AG10803 (cell line): ENCODE measurements around the gene ITGB6.

Experiments used
- DNase-seq: peaks from one replicate; pipeline ENCODE4 v3.0.0; 2010; ENCODE audit warnings: low read depth
- H3K4me3 ChIP-seq: 2 replicates; pipeline ENCODE4 v1.5.1; 2011; ENCODE audit warnings: mild to moderate bottlenecking, low read length, control low read depth
- TF ChIP-seq, protein P1 (sequence below): conservative IDR thresholded peaks from 2 replicates; pipeline ENCODE4 v1.5.1; 2011; ENCODE audit warnings: mild to moderate bottlenecking, low read length, control low read depth, inconsistent platforms

The ITGB6 gene

DNA sequence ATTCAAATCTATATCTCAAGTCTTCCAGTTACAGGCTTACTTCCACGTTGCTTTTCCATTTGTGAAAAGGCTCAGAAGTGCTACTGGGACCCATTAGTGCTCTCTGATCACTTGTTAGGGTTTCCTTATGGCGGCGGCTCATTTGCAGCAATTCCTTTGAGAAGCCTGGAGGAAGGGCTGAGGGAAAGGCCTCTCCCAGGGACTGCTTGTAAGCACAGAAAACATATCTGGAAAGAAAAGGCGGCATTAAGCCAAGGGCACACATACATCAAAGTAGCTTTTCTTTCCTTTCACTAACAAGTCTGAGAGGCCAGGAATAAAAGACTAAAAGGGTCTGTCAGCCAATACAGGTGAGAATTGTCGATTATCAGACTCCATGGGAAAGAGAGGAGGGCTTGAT lies 39.4 kb upstream of the ITGB6 start:
- no peak for DNase-seq
- TF ChIP-seq, protein P1, sequence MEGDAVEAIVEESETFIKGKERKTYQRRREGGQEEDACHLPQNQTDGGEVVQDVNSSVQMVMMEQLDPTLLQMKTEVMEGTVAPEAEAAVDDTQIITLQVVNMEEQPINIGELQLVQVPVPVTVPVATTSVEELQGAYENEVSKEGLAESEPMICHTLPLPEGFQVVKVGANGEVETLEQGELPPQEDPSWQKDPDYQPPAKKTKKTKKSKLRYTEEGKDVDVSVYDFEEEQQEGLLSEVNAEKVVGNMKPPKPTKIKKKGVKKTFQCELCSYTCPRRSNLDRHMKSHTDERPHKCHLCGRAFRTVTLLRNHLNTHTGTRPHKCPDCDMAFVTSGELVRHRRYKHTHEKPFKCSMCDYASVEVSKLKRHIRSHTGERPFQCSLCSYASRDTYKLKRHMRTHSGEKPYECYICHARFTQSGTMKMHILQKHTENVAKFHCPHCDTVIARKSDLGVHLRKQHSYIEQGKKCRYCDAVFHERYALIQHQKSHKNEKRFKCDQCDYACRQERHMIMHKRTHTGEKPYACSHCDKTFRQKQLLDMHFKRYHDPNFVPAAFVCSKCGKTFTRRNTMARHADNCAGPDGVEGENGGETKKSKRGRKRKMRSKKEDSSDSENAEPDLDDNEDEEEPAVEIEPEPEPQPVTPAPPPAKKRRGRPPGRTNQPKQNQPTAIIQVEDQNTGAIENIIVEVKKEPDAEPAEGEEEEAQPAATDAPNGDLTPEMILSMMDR: no peak
- H3K4me3 ChIP-seq: no peak overlapping the region

DNA sequence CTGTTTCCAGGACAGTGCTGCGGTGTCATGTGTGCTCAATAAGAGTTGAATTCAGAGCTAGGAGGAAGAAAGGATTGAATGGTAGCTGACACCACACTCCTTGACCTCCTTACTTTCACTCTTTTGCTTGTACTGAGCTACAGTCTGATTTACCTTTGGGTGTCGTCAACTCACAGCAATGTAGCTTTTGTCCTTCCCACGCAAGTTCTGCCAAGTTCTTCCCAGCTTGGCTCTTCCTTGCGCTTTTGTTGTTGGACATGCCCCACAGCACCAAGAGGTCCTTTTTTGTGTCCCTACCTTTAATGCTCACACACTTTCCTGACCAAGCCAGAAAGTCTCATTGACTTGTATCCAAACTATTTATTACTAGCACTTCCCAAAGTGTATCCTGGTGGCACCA lies 38.3 kb upstream of the ITGB6 start:
- TF ChIP-seq, protein P1: no peak
- no peak for DNase-seq
- no peak overlapping the region for H3K4me3 ChIP-seq

DNA sequence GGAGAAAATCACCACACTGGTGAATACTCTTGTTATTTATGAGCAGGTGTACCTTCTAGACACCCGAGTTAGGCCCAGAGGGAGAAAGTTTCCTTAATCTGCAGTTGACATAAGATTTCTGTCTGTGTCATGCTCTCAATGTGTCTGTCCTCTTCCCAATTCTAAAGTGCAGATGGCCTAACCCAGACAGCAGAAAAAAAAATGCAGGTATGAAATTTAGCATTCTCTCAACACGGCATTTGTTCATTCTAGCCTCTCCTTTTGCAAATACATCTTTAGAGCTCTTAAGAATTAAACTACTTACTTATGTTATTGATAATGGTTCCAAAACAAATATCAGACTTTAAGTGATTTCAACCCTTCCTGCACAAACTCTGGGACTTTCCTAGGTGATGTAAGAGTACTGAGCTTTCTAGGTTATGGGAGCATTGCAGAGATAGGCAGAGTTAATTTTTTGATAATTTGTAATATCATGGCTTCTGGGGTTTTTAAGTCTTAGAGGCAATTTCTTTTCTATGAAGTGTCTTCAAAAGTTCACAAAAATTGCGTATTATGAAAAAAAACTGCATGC lies 32.9 kb upstream of the ITGB6 start:
- H3K4me3 ChIP-seq: no peak overlapping the region
- TF ChIP-seq, protein P1: no peak
- DNase-seq: no peak

DNA sequence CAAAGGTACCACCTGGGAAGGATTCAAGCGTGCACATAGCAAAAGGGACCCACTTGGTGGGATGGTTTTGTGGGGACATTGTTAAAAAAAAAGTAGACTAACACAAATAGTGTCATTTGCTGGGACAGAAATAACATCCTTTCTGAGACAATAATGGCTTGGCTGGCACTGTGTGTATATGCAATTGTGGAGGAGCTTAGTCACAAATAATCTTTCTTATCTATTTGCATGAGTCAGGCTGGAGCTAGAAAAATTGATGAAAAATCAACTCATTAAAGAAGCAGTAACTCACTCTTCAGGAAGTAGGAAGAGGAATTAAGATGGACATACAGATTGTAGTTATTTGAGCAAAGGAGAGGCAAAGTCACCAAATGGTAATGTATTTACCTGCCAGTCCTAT lies 29.5 kb upstream of the ITGB6 start:
- TF ChIP-seq, protein P1: no peak
- DNase-seq: no peak
- H3K4me3 ChIP-seq: no peak overlapping the region

DNA sequence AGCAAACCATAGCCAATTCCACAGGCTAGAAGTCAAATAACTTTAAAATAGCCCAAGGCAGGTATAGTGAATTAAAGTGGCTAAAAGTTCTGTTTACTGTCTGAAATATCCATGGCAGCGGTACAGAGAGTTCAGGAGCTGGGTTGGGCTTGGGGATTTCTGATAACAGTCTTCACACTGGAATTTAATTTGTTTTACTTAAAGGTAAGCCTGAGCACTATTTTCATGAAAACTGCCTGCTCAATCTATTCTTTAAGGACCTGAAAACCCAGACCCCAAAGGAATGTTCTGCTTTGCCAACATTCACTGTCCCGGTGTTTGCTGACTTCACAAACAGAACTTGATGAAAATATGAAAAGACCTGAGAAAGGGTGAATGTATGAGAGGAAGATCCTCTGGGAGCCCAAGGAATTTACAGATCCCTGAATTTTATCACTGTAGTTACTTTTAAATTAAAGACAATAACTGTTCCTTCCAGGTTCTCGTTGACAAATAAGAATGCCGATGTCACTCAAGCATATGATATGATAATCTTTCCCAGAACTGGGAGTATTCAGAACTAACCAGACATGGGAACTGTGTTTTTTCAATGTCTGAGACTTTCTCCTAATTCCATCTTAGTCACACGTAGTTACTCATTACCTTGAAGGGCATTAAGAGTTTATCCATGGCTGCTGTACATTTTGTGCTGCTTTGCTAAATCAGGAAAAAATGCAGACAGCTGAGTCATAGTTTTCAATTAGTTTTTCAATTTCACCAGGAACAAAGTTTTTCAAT lies 28.3 kb upstream of the ITGB6 start:
- TF ChIP-seq, protein P1: no peak
- peak; percentile 72 for DNase-seq
- H3K4me3 ChIP-seq: no peak overlapping the region

DNA sequence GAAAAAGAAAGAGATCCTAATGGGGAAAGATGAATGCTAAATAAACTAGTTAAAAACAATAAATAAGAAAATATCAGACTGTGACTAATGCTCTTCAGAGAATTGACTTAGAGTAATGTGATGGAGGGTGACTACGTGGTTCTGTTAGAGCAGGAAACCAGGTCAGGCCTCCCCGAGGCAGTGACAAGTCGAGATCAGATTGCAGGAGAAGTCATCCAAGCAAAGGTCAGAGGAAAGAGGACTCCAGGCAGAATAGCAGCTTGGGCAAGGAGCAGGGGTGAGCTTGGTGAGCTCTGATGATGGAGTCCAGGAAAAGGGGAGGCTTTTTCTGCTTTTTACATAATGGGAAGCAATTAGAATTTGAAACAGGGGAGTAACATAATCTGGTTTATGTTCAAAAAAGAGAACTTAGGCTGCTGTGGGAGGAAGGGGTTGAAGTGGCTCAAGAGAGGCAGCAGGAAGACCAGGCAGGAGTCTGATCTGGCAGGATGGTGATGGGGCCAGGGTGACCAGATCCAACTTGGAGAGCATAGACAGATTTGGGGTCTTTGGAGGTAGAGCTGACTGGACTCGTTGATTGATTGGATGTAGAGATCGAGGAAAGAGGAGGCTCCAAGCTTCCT lies 27.3 kb upstream of the ITGB6 start:
- TF ChIP-seq, protein P1: no peak
- DNase-seq: no peak
- H3K4me3 ChIP-seq: no peak overlapping the region

DNA sequence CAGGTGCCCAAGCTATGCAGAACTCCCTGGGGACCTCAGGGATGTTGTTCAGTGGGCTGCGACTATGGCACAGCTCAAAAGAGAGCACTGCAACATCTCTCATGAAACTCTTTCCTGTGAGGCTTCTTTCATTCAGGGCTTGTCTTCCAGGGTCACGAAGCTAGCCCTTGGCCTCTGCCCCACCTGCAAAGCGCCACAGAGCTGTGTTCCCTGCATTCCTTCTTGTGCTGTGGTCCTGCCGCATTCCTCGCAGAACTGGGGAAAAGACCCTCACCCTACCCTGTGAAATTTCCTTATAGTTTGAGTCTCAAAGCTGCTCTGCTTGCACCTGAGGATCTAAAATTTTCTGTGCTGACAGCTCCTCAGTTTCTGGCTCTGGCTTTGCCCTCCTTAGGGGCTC lies 26.3 kb upstream of the ITGB6 start:
- no peak overlapping the region for H3K4me3 ChIP-seq
- TF ChIP-seq, protein P1: no peak
- DNase-seq: no peak
